Chondrocyte (in vitro differentiated cells): Measurements from ENCODE around the gene CRIM1. TPM values are rescaled to one million over a fixed set of nuclear protein-coding genes. Genes with fewer than 3 reads are reported as not detected.
A peak's percentile ranks its signal among the peaks of the same experiment; 100 is the strongest.

Experiments
- DNase-seq: peaks from one replicate; pipeline ENCODE4 v3.0.0; 2021; ENCODE audit warnings: mixed read lengths, low spot score
- H3K27ac Mint-ChIP-seq: one replicate; pipeline ENCODE4 v1.8.0; 2021; ENCODE audit warnings: mild to moderate bottlenecking, moderate library complexity, mixed read lengths; ENCODE audit not compliant: unreplicated experiment
- H3K27me3 Mint-ChIP-seq: 2 replicates; pipeline ENCODE4 v1.8.0; 2021; ENCODE audit warnings: low read depth, mixed read lengths
- H3K36me3 Mint-ChIP-seq: 2 replicates; pipeline ENCODE4 v1.8.0; 2021; ENCODE audit warnings: low read depth, mixed read lengths
- H3K4me1 Mint-ChIP-seq: 2 replicates; pipeline ENCODE4 v1.8.0; 2021; ENCODE audit warnings: low read depth, mild to moderate bottlenecking, mixed read lengths
- H3K4me3 Mint-ChIP-seq: one replicate; pipeline ENCODE4 v1.8.0; 2021; ENCODE audit warnings: mild to moderate bottlenecking, moderate library complexity, mixed read lengths; ENCODE audit not compliant: unreplicated experiment
- H3K9me3 Mint-ChIP-seq: 2 replicates; pipeline ENCODE4 v1.8.0; 2021; ENCODE audit warnings: low read depth, mixed read lengths
- total RNA-seq: library from RNA; stranded (reverse); gene quantifications from 3 replicates; pipeline ENCODE4 v1.2.1, GENCODE V29; 2021
- TF ChIP-seq, protein P1 (sequence below): fragments of 200-600 bp; sonication (generic); IDR thresholded peaks from 2 replicates; pipeline ENCODE4 v1.5.0; 2021; ENCODE audit warnings: antibody characterized with exemption, mild to moderate bottlenecking, moderate library complexity

Gene CRIM1
- total RNA-seq, 1 donor from 2014 or later = 194 TPM

GRCh38 chr2:36339607-36340218 lies 15.9 kb upstream of the CRIM1 start:
- no peak for DNase-seq
- peaks cover 26% of the 10 kb centered on the region for H3K4me1 Mint-ChIP-seq
- H3K27ac Mint-ChIP-seq = no peak overlapping the region
- no peaks in the 10 kb centered on the region for H3K36me3 Mint-ChIP-seq
- TF ChIP-seq, protein P1, sequence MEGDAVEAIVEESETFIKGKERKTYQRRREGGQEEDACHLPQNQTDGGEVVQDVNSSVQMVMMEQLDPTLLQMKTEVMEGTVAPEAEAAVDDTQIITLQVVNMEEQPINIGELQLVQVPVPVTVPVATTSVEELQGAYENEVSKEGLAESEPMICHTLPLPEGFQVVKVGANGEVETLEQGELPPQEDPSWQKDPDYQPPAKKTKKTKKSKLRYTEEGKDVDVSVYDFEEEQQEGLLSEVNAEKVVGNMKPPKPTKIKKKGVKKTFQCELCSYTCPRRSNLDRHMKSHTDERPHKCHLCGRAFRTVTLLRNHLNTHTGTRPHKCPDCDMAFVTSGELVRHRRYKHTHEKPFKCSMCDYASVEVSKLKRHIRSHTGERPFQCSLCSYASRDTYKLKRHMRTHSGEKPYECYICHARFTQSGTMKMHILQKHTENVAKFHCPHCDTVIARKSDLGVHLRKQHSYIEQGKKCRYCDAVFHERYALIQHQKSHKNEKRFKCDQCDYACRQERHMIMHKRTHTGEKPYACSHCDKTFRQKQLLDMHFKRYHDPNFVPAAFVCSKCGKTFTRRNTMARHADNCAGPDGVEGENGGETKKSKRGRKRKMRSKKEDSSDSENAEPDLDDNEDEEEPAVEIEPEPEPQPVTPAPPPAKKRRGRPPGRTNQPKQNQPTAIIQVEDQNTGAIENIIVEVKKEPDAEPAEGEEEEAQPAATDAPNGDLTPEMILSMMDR = no peak
- H3K9me3 Mint-ChIP-seq = no peaks in the 10 kb centered on the region
- H3K27me3 Mint-ChIP-seq = no peaks in the 10 kb centered on the region
- no peak overlapping the region for H3K4me3 Mint-ChIP-seq

- TF ChIP-seq, protein P1 = no peak
- Mint-ChIP-seq H3K4me1 (peaks cover 17% of the 10 kb centered on the region), H3K9me3 (no peaks in the 10 kb centered on the region), H3K27me3 (no peaks in the 10 kb centered on the region), H3K4me3 (no peak overlapping the region), H3K36me3 (no peaks in the 10 kb centered on the region), H3K27ac (no peak overlapping the region)
- no peak for DNase-seq
Observed at GRCh38 chr2:36343606-36344005, 12.0 kb upstream of the CRIM1 start.

DNA sequence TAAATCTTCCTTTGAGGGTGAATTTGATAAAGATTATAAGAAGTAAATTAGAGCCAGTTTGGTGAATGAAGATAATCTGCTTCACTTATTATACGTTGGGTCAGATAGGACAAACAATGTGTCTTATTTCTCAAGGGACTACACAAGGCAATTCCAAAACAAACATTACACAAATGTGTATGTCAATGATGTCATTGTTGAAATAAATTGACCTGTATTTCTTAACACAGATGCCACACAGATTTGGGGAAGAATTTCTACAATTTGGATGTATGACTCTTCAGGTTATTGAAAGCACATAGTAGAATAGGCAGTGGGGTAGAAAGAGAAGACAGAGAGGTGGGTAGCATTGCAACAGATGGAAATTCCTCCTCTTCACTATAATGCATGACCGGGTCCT lies 6.9 kb upstream of the CRIM1 start:
- no peak overlapping the region for H3K27ac Mint-ChIP-seq
- peaks cover 11% of the 10 kb centered on the region for H3K4me1 Mint-ChIP-seq
- TF ChIP-seq, protein P1 = no peak
- no peak overlapping the region for H3K4me3 Mint-ChIP-seq
- H3K27me3 Mint-ChIP-seq = no peaks in the 10 kb centered on the region
- DNase-seq = no peak
- H3K9me3 Mint-ChIP-seq = no peaks in the 10 kb centered on the region
- no peaks in the 10 kb centered on the region for H3K36me3 Mint-ChIP-seq

DNA sequence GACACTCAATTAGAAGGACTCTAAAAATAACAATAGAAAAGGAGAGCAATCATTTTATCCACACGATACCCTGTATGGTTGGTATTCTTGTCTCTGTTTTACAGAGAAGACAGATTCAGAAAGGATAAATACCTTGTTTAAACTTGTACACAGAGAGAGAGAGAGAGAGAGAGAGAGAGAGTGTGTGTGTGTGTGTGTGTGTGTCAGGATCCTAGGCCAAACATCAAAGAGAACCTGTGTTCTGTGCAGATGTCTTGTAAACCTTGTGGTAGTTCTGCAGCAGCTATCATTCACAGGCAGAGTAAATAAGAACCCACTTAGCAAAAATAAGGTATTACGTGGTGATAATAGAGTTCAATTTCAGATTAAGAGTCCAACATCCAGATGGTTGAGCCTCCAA lies 4.3 kb upstream of the CRIM1 start:
- Mint-ChIP-seq H3K4me3 (no peak overlapping the region), H3K27me3 (no peaks in the 10 kb centered on the region), H3K36me3 (no peaks in the 10 kb centered on the region), H3K4me1 (peaks cover 23% of the 10 kb centered on the region), H3K27ac (no peak overlapping the region), H3K9me3 (no peaks in the 10 kb centered on the region)
- TF ChIP-seq, protein P1 = no peak
- DNase-seq = no peak

GRCh38 chr2:36351736-36352349 lies 3.7 kb upstream of the CRIM1 start:
- H3K9me3 Mint-ChIP-seq = no peaks in the 10 kb centered on the region
- no peak for DNase-seq
- no peak overlapping the region for H3K27ac Mint-ChIP-seq
- TF ChIP-seq, protein P1 = peak; percentile 82
- H3K4me3 Mint-ChIP-seq = no peak overlapping the region
- H3K36me3 Mint-ChIP-seq = no peaks in the 10 kb centered on the region
- no peaks in the 10 kb centered on the region for H3K27me3 Mint-ChIP-seq
- H3K4me1 Mint-ChIP-seq = peaks cover 23% of the 10 kb centered on the region
